NB4 (cell line): ENCODE results near the gene RAB15.

Experiments used
- DNase-seq: peaks from one replicate; pipeline ENCODE4 v3.0.0; 2010; ENCODE audit warnings: low read depth
- H3K4me3 ChIP-seq: one replicate; pipeline ENCODE4 v1.5.1; 2011; ENCODE audit warnings: mild to moderate bottlenecking, low read depth, low read length, moderate library complexity
- CTCF ChIP-seq: IDR thresholded peaks from one replicate; pipeline ENCODE4 v1.5.1; 2012; ENCODE audit warnings: low read depth, low read length
- MAX ChIP-seq: IDR thresholded peaks from 2 replicates; pipeline ENCODE4 v1.6.1; 2011; ENCODE audit warnings: low read depth, low read length
- MYC ChIP-seq: IDR thresholded peaks from 2 replicates; pipeline ENCODE4 v1.6.1; 2011; ENCODE audit warnings: low read depth, low read length
- POLR2A ChIP-seq: IDR thresholded peaks from 2 replicates; pipeline ENCODE4 v1.6.1; 2011; ENCODE audit warnings: mild to moderate bottlenecking; ENCODE audit not compliant: insufficient read length; ENCODE audit errors: extremely low read depth

The RAB15 gene

GRCh38 chr14:64946310-64947045 lies 25.7 kb downstream of the RAB15 start:
- TF ChIP-seq MAX (no peak), MYC (no peak), POLR2A (no peak), CTCF (no peak)
- no peak for DNase-seq
- no peak overlapping the region for H3K4me3 ChIP-seq

- no peak overlapping the region for H3K4me3 ChIP-seq
- no peak for DNase-seq
- TF ChIP-seq MYC (no peak), POLR2A (no peak), CTCF (no peak), MAX (no peak)
These were observed 26.5 kb downstream of the RAB15 start for GRCh38 chr14:64945431-64946178.

- DNase-seq: no peak
- TF ChIP-seq MAX: no peak
- TF ChIP-seq MYC: no peak
- TF ChIP-seq POLR2A: no peak
- no peak for TF ChIP-seq CTCF
- H3K4me3 ChIP-seq: no peak overlapping the region
These were observed 27.3 kb downstream of the RAB15 start for GRCh38 chr14:64944861-64945260.

- DNase-seq: no peak
- no peak for TF ChIP-seq MYC
- no peak for TF ChIP-seq POLR2A
- TF ChIP-seq CTCF: no peak
- TF ChIP-seq MAX: no peak
- no peak overlapping the region for H3K4me3 ChIP-seq
These were observed 28.1 kb downstream of the RAB15 start for GRCh38 chr14:64944041-64944440.

- TF ChIP-seq CTCF: no peak
- TF ChIP-seq POLR2A: no peak
- no peak for TF ChIP-seq MYC
- TF ChIP-seq MAX: no peak
- no peak for DNase-seq
These were observed 28.6 kb downstream of the RAB15 start for GRCh38 chr14:64943556-64943955.

More at GRCh38 chr14:64943556-64943955, 28.6 kb downstream of the RAB15 start:
- no peak overlapping the region for H3K4me3 ChIP-seq
